HG03457 (cell line): ENCODE results near the gene NOL4L.

ENCODE experiments used
- ATAC-seq: cut with Tn5 transposase; IDR thresholded peaks from one replicate; pipeline ENCODE4 v1.9.1; 2021; ENCODE audit warnings: moderate number of reproducible peaks; ENCODE audit not compliant: unreplicated experiment

NOL4L gene

GRCh38 chr20:32448306-32449056, 136.7 kb downstream of the NOL4L start:
- ATAC-seq = no peak

DNA sequence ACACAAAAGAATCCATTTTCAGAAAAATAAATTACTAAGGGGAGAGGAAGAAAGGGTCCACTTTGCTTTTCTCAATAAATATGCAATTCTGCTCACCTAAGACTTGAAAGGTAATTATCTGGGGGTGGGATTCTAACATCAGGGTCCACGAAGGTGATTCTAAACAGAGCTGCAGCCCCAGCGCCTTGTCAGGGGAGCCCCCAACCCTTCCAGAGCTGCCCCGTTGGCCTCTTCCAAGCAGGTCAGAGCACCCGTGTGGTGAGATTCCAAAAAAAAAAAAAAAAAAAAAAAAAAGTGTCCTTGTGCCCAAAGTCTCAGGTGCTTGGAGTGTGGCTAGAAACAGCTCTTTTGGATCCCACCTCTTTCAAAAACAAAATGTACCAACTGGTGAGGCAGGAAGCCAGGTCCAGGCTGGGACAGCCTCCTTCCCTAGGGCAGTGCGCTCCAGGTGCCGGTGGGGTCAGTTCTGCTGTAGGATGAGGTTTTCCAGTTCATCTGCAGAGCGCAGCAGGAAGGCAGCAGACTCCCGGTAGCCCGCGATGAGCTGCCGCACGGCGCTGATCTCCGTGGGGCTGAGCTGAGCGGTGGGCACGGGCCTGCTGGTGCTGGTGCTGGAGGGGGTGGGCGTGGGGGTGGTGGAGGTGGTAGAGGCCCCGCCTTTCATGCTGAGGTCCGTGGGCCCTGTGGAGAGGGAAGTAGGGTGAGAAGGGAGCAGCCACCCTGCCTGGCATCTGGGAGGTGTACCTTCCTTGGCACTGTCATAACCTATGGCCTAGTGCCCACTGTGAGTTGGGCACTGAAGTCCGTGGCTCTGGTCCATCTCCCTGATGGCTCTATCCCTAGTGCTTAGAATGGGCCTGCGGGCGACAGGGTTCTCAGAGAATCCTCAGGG, 137.8 kb downstream of the NOL4L start:
- ATAC-seq = no peak

GRCh38 chr20:32446301-32447100, 138.6 kb downstream of the NOL4L start:
- no peak for ATAC-seq

GRCh38 chr20:32445539-32446273, 139.4 kb downstream of the NOL4L start:
- ATAC-seq = no peak

GRCh38 chr20:32444474-32445220, 140.5 kb downstream of the NOL4L start:
- ATAC-seq = no peak

GRCh38 chr20:32443386-32443974, 141.7 kb downstream of the NOL4L start:
- ATAC-seq = no peak

DNA sequence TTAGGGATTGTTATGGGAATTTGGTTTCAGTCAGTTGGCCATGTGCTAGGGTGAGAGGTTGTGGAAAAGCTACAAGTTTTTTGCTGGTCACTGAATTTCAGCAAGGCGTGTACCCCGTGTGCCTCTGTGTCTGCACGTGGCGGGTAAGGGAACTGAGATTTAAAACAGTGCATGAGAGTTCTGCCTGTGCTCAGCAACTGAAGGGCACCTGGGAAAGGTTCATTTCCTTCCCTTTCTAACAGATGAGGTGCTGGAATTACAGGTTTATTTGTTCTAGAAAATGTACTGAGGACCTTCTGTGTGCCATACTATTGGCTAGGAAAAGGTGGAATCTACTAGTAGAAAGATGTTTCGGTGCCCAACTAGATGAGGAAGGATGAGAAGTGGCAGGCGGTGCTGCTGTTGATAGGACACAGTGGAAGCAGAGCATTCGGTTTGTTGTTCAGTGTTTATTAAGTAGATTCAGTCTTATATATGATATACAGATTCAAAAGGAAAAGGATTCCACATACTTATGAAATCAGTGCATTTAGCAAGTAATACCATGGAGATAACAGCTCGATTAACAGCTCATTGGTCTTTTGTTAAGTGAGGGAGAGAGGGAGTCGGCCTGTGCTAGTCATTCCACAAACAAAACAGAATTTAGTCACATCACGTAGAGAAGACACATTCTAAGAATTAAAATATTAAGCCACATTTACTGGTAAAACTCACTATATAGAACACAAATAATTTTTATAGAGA, 142.3 kb downstream of the NOL4L start:
- ATAC-seq = no peak

DNA sequence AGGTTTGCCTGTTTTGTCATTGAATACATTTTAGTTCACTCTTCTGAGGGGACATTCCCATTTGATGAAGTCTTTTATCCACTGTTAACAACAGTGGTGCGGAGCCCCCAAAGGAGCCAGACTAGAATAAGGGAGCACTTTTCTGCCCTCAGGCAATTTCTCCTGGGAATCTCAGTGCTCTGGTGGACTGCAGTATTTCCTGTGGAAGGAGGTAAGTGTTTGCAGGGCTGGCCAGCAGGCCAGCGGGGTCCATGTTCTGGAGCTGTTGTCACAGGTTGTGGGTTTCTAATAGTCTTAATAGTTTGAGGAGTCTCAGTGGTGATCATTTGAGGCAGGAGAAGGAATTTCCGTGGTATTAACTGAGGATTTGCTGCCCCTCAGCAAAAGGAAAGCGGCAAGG, 143.5 kb downstream of the NOL4L start:
- no peak for ATAC-seq

DNA sequence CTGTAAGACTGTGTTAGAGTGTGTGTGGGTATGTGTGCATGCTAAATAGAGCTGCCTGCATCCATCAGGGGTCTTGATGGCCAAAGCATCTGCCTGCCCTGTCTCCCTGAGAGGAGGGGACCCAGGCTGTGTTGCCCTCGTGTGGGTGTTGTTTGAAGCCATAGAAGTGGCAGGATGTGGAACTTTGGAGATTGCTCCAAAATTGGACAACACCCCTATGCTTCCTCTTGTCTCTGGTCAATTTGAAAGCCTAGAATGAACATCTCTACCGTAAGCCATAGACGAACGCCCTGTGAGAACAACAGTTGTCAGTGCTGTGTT, 144.4 kb downstream of the NOL4L start:
- no peak for ATAC-seq

- no peak for ATAC-seq
These were observed 144.9 kb downstream of the NOL4L start for GRCh38 chr20:32440069-32440757.

GRCh38 chr20:32439132-32439829, 145.9 kb downstream of the NOL4L start:
- ATAC-seq = no peak

- no peak for ATAC-seq
These were observed 146.7 kb downstream of the NOL4L start for GRCh38 chr20:32438331-32438858.

DNA sequence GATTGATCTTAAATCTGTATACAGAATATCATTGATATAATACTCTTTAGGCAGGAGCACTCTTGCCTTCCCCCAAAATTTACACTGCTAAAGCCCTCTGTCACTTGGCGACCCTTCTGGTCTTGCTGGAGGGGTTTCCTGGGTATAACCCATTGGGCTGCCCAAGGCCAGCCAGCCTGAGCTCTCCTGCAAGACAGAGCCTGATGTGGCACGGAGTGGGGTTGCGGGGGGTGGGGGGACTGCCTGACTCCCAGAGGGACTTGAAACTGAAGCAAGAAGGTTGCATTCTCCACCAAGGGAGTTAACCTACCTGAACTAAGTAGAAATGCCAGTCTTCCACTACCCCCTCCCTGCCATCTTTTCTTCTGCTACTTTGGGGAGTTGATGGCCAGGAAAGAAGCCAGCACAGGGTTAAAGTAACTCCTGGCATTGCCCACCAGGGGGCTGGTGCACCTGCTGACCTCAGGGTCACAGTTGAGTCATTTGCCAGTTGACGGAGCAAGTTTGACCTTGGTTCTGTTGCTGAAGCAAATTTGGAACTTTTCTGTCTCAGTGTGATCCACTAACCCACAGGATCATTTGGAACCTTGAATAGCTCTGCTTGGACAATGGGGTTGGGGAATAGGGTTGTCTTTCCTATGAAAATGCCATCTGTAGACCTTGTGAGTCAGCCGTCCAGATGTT, 147.6 kb downstream of the NOL4L start:
- no peak for ATAC-seq

GRCh38 chr20:32436968-32437367, 148.2 kb downstream of the NOL4L start:
- no peak for ATAC-seq

DNA sequence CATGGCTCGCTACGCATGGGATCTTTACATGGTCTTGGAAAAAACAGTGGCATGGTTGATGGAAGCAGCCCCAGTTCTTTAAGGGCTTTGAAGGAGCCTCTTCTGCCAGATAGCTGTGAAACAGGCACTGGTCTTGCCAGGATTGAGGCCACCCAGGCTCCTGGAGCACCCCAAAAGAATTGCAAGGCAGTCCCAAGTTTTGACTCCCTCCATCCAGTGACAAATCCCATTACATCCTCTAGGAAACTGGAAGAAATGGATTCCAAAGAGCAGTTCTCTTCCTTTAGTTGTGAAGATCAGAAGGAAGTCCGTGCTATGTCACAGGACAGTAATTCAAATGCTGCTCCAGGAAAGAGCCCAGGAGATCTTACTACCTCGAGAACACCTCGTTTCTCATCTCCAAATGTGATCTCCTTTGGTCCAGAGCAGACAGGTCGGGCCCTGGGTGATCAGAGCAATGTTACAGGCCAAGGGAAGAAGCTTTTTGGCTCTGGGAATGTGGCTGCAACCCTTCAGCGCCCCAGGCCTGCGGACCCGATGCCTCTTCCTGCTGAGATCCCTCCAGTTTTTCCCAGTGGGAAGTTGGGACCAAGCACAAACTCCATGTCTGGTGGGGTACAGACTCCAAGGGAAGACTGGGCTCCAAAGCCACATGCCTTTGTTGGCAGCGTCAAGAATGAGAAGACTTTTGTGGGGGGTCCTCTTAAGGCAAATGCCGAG, 148.8 kb downstream of the NOL4L start:
- ATAC-seq = no peak

- ATAC-seq = no peak
These were observed 149.6 kb downstream of the NOL4L start for GRCh38 chr20:32435449-32436107.
